ENCODE measurements around the gene TMEM154.

DNA sequence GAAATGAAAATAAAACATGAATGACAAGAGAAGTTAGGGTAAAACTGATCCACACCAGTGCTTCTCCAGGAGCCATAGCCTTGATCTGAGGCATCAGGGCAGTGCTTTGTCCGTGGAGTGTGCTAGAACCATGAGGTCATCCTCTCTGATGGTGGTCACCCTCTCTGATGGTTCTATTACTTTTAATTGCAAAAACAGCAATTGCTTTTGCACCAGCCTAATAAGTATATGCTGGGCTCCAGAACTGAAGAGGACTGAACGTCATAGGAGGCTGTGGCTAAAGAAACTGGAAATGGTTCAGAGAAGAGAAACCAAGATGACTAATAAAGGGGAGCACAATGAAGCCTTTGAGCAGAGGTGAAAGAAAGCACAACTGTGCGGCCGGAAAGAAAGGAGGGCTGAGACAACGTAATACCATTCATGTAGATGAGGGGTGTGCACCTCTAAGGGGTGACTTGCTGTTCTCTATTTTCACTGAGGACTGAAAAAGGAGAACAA lies 17.0 kb upstream of the TMEM154 start:
- TF ChIP-seq CTCF (IDR thresholded peaks at IDR 0.05) (no peak), EP300 (IDR thresholded peaks at IDR 0.05; ENCODE audit: low read depth) (no peak)

Data from transverse colon (tissue), 3 donors.